ENCODE measurements around the gene OR4B1. TPM values are rescaled to one million over a fixed set of nuclear protein-coding genes. Genes with fewer than 3 reads are reported as not detected.

Gene OR4B1, protein sequence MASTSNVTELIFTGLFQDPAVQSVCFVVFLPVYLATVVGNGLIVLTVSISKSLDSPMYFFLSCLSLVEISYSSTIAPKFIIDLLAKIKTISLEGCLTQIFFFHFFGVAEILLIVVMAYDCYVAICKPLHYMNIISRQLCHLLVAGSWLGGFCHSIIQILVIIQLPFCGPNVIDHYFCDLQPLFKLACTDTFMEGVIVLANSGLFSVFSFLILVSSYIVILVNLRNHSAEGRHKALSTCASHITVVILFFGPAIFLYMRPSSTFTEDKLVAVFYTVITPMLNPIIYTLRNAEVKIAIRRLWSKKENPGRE
- total RNA-seq: not detected

- intact Hi-C loops (cut with DNase I): no loop called here
- 71% methylated on average over 2 of the region's 2 CpGs for whole genome bisulfite sequencing
- DNase-seq (ENCODE audit: extremely low spot score): no peak
- Histone ChIP-seq H3K27ac (replicated peaks in 1 of 4) (no peak within 1 kb of the TSS), H3K36me3 (no peaks in the 10 kb centered on the region), H3K4me1 (no peaks in the 10 kb centered on the region), H3K27me3 (no peaks in the 10 kb centered on the region), H3K9me3 (no peaks in the 10 kb centered on the region), H3K4me3 (no peak within 1 kb of the TSS)
- no peak for TF ChIP-seq POLR2AphosphoS5 (IDR thresholded peaks at IDR 0.05)
- no peak for TF ChIP-seq POLR2A (IDR thresholded peaks at IDR 0.05; ENCODE audit: low read depth)
- TF ChIP-seq EP300 (IDR thresholded peaks at IDR 0.05): no peak
- TF ChIP-seq, protein P1, sequence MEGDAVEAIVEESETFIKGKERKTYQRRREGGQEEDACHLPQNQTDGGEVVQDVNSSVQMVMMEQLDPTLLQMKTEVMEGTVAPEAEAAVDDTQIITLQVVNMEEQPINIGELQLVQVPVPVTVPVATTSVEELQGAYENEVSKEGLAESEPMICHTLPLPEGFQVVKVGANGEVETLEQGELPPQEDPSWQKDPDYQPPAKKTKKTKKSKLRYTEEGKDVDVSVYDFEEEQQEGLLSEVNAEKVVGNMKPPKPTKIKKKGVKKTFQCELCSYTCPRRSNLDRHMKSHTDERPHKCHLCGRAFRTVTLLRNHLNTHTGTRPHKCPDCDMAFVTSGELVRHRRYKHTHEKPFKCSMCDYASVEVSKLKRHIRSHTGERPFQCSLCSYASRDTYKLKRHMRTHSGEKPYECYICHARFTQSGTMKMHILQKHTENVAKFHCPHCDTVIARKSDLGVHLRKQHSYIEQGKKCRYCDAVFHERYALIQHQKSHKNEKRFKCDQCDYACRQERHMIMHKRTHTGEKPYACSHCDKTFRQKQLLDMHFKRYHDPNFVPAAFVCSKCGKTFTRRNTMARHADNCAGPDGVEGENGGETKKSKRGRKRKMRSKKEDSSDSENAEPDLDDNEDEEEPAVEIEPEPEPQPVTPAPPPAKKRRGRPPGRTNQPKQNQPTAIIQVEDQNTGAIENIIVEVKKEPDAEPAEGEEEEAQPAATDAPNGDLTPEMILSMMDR (IDR thresholded peaks at IDR 0.05): no peak
These were observed at the start of gene OR4B1 for GRCh38 chr11:48216510-48216909. Gene OR4B1, plus strand, starts transcription at chr11:48216810. Its CDS starts 0 bp downstream, at chr11:48216810.

DNA sequence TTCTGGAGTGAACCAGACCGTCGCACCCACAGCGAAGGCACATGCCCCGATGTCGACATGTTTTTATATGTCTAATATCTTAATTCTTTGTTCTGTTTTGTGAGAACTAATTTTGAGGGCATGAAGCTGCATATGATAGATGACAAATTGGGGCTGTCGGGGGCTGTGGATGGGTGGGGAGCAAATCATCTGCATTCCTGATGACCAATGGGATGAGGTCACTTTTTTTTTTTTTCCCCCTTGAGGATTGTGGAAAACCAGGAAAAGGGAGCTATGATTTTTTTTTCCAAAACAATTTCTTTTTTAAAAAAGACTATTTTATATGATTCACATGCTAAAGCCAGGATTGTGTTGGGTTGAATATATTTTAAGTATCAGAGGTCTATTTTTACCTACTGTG, 49.2 kb upstream of the OR4B1 start:
- intact Hi-C loops (cut with DNase I): no loop called here
- Histone ChIP-seq H3K4me1 (peaks cover 15 to 24% (median 18%) of the 10 kb centered on the region in 4 donors), H3K36me3 (peaks cover 0 to 13% (median 0%) of the 10 kb centered on the region in 4 donors), H3K27ac (replicated peaks in 1 of 4) (no peak overlapping the region), H3K4me3 (no peak overlapping the region), H3K9me3 (no peaks in the 10 kb centered on the region), H3K27me3 (no peaks in the 10 kb centered on the region)
- TF ChIP-seq EP300 (IDR thresholded peaks at IDR 0.05) (no peak), POLR2AphosphoS5 (IDR thresholded peaks at IDR 0.05) (no peak), POLR2A (IDR thresholded peaks at IDR 0.05; ENCODE audit: low read depth) (no peak)
- TF ChIP-seq, protein P1 (IDR thresholded peaks at IDR 0.05): no peak
- DNase-seq (ENCODE audit: extremely low spot score): no peak
- WGBS: 80% methylated on average over 6 of the region's 6 CpGs

DNA sequence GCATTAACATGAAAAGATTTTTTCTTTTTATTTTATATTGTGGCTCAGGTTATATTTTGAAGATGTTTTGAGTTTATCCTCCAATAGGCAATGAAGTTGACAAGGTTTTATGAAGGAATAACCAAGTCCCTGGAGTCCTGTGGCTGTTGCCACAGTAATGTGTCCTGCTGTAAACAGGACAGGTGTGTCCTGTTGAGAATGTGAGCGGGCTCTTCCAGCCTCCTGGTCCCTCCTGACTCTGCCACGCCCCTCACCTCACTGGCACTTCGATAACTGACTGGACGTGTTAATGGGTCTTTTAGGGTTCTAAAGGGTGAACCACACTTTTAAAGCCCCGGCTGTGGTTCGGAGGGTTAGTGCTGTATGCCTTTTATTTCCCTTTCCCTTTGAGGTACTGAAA, 47.8 kb upstream of the OR4B1 start:
- Histone ChIP-seq H3K4me1 (peaks cover 19 to 31% (median 23%) of the 10 kb centered on the region in 4 donors), H3K9me3 (no peaks in the 10 kb centered on the region), H3K27me3 (no peaks in the 10 kb centered on the region), H3K27ac (replicated peaks in 1 of 4) (peak overlapping the region in 2 of 4 donors; percentile 13 to 48), H3K36me3 (peaks cover 0 to 7% (median 0%) of the 10 kb centered on the region in 4 donors), H3K4me3 (no peak overlapping the region)
- DNase-seq (ENCODE audit: extremely low spot score): no peak
- WGBS: 86% methylated on average over 6 of the region's 6 CpGs
- TF ChIP-seq POLR2A (IDR thresholded peaks at IDR 0.05; ENCODE audit: low read depth): no peak
- TF ChIP-seq POLR2AphosphoS5 (IDR thresholded peaks at IDR 0.05): no peak
- TF ChIP-seq, protein P1 (IDR thresholded peaks at IDR 0.05): no peak
- TF ChIP-seq EP300 (IDR thresholded peaks at IDR 0.05): no peak
- intact Hi-C loops (cut with DNase I): no loop called here

DNA sequence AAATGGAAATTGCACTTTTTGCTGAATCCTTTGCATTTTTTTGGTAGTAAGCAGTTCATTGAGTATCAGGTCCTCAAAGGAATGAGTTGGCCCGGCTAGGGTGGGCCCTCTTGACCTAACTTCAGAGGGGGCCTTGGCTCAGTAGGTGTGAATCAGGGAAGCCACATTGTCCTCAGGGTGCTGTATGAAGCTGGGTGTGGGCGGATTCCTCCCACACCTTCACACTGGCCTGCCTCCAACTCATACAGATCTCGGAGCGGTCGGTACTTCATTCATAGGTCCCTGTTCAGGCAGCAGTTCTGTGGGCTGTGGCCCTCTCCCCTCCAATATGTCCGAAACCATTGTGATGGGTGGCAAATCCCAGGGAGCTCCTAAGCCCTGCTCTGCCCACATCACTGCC, 47.4 kb upstream of the OR4B1 start:
- H3K27me3 ChIP-seq: no peaks in the 10 kb centered on the region
- intact Hi-C loops (cut with DNase I): no loop called here
- peak overlapping the region in 2 of 4 donors; percentile 13 to 48 for H3K27ac ChIP-seq (replicated peaks in 1 of 4)
- no peaks in the 10 kb centered on the region for H3K9me3 ChIP-seq
- peaks cover 0 to 3% (median 0%) of the 10 kb centered on the region in 4 donors for H3K36me3 ChIP-seq
- TF ChIP-seq POLR2AphosphoS5 (IDR thresholded peaks at IDR 0.05) (no peak), POLR2A (IDR thresholded peaks at IDR 0.05; ENCODE audit: low read depth) (no peak)
- TF ChIP-seq, protein P1 (IDR thresholded peaks at IDR 0.05): no peak
- 77% methylated on average over 6 of the region's 6 CpGs for WGBS
- DNase-seq (ENCODE audit: extremely low spot score): no peak
- H3K4me3 ChIP-seq: no peak overlapping the region
- peaks cover 19 to 31% (median 23%) of the 10 kb centered on the region in 4 donors for H3K4me1 ChIP-seq
